GM12873 (cell line): ENCODE measurements around the gene TMOD1.

ENCODE experiments used
- CTCF ChIP-seq: IDR thresholded peaks from 2 replicates; pipeline ENCODE4 v1.5.1; 2012; ENCODE audit warnings: low read depth, mild to moderate bottlenecking, moderate library complexity, low read length, control low read depth; ENCODE audit not compliant: insufficient read depth; ENCODE audit errors: missing control alignments

Gene TMOD1

DNA sequence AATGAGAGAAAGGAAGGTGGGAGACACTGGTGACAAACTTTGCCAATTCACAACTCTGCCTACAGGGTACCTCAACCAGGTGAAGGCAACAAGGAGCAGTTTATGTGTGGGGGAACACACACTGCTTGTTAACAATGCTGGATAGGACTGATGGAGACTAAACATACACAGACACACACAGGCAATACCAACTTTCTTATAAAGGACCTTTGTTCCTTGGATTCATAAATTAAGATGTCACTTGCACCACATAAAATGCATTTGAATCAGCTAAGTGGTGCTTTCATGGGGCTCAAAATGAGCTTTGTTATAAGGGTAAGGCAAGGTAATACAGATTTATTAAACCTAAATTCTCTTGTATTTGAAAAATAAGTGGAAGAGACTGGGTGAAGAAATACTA is 127.7 kb downstream of the TMOD1 start:
- no peak for TF ChIP-seq CTCF

- TF ChIP-seq CTCF = no peak
These were observed 129.1 kb downstream of the TMOD1 start for GRCh38 chr9:97630591-97630990.

GRCh38 chr9:97632248-97632984 is 130.9 kb downstream of the TMOD1 start:
- no peak for TF ChIP-seq CTCF

DNA sequence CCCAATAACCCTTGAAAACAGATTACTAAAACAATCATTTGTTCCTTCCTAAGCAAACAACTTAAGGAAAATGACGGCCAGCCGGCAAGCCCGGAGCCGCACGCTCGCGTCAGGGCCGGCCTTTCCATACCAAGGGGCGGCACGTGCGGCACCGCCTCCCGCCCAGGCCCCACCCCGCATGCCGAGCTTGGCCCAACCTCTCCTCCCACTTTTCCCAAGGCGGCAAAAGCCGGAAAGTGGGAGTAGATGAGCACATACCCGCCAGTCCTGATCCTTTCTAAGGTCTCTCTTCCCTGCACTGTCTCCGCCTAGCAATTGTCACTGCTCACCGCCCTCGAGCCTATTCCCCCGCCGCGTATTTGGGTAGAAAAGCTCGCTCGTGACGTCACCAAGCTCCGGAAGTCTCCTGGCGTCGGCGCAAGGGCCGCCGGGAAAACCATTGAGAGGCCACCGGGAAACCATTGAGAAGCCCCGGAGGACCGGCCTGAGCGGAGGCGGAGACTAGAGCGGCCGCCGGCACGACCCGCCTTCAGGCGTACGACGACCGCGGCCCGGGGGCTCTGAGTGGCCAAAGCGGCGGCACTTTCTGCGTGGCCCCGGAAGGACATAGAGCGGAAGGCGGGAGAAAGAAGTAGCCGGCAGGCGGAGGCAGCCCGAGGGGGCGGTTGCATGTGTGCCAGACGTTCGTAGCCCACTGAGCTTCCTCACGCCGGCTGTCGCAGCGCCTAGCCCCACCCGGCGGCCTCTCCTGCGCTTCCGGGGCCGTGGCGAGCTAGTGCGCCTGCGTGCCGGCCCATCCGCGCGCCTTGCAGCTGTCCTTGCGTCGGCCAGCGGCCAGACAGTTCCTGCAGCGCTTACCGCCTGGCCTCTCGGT is 131.8 kb downstream of the TMOD1 start, which contains the start of the genes NCBP1 and TSTD2:
Gene NCBP1 (plus strand): TSS at position 837 of the 874 bp plus-strand sequence. CDS start 61 bp downstream, outside the sequence.
Gene TSTD2 (minus strand): TSS at position 384 of the 874 bp plus-strand sequence. CDS start 5,806 bp downstream, outside the sequence.
- no peak for TF ChIP-seq CTCF

- no peak for TF ChIP-seq CTCF
These were observed 132.5 kb downstream of the TMOD1 start for GRCh38 chr9:97633859-97634490.

- TF ChIP-seq CTCF = no peak
These were observed 133.6 kb downstream of the TMOD1 start for GRCh38 chr9:97635026-97635425.

GRCh38 chr9:97636903-97637302 is 135.4 kb downstream of the TMOD1 start:
- no peak for TF ChIP-seq CTCF
